ENCODE data around the gene THOC6.
"Not testable (repeated sequence)": the region's sequence is repeated elsewhere in the genome, so short reads cannot be mapped to it uniquely, and the experiment has no call there.

THOC6 gene

GRCh38 chr16:3030222-3031212 lies 6.7 kb downstream of the THOC6 start:
- DNase-seq (ENCODE audit: low read depth): no peak

- DNase-seq (ENCODE audit: low read depth): no peak
Measured at GRCh38 chr16:3032624-3033023, 8.8 kb downstream of the THOC6 start.

DNA sequence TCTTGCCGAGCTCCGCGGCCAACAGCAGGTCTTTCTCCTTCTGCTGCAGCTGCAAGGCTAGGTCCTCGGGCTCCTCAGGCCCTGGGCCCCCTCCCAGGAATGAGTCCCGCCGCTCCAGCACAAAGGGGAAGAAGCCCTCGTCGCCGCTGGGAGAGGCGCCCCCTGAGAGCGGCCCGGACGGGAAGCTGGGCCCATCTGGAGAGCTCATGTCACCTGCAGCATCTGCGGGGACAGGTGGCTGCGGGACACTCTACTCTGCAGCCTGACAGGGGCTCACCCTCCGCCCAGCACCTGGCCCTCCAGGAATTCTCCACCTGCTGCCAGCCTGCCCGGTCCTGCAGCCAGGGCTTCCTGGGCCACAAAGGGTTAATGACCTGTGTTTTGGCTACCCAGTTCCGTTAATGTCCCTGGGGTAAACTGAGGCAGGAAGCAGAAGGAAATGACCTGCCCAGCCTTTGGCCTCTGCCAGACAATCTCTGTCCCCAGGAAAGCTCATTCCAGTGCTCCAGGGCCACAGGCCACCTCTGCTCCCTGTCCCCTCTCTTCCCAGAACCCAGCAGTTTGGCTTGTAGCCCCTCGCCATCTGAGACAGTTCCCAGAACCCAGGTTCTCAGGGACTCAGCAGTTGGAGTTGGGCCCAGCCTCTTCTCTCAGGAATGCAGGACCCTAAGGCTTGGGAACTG lies 11.6 kb downstream of the THOC6 start:
- no peak for DNase-seq (ENCODE audit: low read depth)

GRCh38 chr16:3035972-3036725 lies 12.3 kb downstream of the THOC6 start:
- DNase-seq (ENCODE audit: low read depth): no peak

- no peak for DNase-seq (ENCODE audit: low read depth)
Measured at GRCh38 chr16:3036726-3037315, 13.0 kb downstream of the THOC6 start, which contains the start of gene BICDL2. BICDL2 (minus strand) TSS chr16:3036944; CDS start chr16:3035496, 1,448 bp downstream.

- no peak for DNase-seq (ENCODE audit: low read depth)
Measured at GRCh38 chr16:3038256-3038655, 14.4 kb downstream of the THOC6 start.

- no peak for DNase-seq (ENCODE audit: low read depth)
Measured at GRCh38 chr16:3038896-3039295, 15.1 kb downstream of the THOC6 start.

GRCh38 chr16:3042376-3042775 lies 18.5 kb downstream of the THOC6 start:
- no peak for DNase-seq (ENCODE audit: low read depth)

DNA sequence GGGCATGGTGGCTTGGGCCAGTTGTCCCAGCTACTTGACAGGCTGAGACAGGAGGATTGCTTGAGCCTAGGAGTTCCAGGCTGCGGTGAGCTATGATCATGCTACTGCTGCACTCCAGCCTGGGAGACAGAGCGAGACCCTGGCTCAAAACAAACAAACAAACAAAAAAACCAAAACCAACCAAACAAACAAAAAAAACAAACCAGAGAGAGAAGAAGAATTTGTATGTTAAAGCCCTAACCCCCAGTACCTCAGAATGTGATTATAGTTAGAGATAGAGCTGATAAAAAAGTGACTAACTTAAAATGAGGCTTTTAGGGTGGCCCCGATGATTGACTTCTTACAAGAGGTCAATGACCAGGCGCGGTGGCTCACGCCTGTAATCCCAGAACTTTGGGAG lies 20.9 kb downstream of the THOC6 start:
- DNase-seq (ENCODE audit: low read depth): no peak

DNA sequence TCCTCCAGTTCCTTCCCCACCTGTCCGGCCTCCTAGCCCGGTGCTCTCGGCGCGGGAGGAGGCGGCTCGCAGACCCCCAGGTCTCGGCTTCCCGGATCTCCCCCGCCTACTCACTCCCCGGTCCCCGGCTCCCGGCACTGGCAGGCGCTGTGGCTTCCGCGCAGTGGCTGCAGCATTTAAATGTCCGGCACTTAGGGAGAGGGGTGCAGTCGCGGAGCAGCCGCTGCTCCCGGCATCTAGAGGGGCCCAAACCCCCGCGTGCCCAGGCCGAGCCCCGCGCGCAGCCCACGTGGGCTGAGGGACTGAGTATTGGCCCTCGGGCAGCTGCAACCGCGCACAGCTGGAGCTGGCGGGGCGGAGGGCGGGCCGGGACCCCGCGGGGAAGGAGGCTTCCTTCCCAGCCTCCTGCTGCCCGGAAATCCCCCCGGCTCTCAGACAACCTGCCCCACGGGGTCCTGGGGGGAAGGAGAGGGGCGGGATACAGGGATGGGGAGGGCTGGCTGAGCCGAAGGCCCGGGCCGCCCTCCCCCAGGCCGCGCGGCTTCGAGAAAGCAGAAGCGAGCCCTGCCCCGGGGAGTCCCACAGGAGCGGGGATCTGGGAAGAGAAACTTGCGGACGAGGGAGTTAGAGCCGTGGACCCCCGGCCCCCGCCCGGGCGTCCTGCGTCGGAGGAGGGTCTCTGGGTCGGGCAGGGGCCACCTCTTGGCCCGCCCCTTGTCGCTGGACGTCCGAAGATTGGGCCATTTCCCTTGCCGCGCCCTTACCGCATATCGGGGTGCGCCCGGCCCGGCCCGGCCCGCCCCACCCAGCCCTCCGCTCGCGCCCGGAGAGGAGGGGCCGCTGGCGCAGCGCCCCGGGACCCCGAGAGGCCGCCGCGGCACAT lies 22.2 kb downstream of the THOC6 start, which contains the start of gene MMP25:
Gene MMP25 (plus strand): TSS at position 804 of the 883 bp plus-strand sequence. CDS start 357 bp downstream, outside the sequence.
- DNase-seq (ENCODE audit: low read depth): no peak

- no peak for DNase-seq (ENCODE audit: low read depth)
Measured at GRCh38 chr16:3046641-3047386, 23.0 kb downstream of the THOC6 start.

DNA sequence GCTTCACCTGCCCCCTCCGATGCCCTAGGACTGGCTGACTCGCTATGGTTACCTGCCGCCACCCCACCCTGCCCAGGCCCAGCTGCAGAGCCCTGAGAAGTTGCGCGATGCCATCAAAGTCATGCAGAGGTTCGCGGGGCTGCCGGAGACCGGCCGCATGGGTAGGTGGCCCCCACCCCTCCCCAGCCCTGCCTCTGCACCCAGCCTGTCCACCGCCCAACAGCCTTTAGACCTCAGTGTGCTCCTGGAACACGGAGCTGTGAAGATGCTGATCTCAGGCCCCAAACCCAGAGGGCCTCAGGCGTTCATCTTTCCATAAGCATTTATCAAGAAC lies 23.5 kb downstream of the THOC6 start:
- DNase-seq (ENCODE audit: low read depth): no peak

- no peak for DNase-seq (ENCODE audit: low read depth)
Measured at GRCh38 chr16:3049921-3050481, 26.2 kb downstream of the THOC6 start.

- DNase-seq (ENCODE audit: low read depth): no peak
Measured at GRCh38 chr16:3050487-3050886, 26.7 kb downstream of the THOC6 start.

- DNase-seq (ENCODE audit: low read depth): no peak
Measured at GRCh38 chr16:3051009-3051408, 27.2 kb downstream of the THOC6 start.

GRCh38 chr16:3051494-3051893 lies 27.7 kb downstream of the THOC6 start:
- no peak for DNase-seq (ENCODE audit: low read depth)

DNA sequence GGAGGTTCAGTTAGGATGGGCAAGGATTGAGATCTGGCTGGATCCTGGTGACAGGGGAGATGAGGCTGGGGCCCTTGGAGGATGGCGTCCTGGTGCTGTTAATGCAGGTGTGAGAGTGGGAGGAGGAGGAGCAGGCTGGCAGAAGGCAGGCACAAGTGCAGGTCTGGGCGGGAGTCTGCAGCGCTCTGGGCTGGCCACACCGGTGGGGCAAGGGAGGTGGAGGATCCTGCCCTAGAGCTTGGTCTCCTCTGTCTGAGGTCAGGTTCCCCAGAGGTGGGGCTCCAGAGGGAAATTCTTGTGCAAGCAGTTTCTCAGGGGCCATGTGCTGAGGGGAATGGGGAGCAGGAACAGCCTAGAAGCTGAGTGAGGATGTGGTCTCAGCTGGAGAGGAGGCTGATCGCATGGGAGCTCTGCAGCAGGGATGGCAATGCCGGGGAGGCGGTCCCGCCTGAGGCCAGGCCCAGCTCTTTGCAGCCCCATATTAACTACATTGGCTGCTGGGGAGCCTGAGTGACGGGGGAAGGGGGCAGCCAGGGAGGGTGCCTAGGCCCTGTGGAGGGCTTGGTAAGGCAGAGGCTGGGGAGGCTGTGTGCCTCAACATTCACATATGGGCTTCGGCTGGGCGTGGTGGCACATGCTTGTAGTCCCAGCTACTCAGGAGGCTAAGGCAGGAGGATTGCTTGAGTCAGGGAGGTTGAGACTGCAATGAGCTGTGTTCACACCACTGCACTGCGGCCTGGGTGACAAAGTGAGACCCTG lies 28.9 kb downstream of the THOC6 start:
- DNase-seq (ENCODE audit: low read depth): not testable (repeated sequence)

DNA sequence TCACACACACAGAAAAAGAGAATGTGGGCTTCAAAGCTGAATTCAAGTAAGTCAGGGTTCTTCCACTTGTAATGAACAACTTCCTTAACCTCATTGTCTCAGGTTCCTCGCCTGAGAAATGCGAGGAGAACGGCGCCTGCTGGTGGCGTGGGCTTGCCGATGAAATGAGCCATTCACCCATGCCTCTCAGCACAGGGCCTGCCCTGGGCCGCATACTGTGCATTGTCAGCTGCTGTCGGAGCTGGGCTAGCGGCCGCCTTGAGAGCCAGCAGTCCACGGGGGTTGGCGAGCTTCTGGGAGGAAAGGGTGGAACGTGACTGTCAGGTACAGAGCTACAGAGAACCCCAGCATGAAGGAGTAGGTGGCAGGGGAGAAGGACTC lies 29.5 kb downstream of the THOC6 start:
- DNase-seq (ENCODE audit: low read depth): not testable (repeated sequence)
